GM18858 (cell line): Measurements from ENCODE around the gene WTIP.
"Not testable (repeated sequence)": the region's sequence is repeated elsewhere in the genome, so short reads cannot be mapped to it uniquely, and the experiment has no call there.

Source experiments
- ATAC-seq: cut with Tn5 transposase; IDR thresholded peaks from one replicate; pipeline ENCODE4 v1.9.1; 2021; ENCODE audit not compliant: unreplicated experiment

WTIP gene

GRCh38 chr19:34480971-34481841 is at the start of gene WTIP:
Gene WTIP (plus strand): TSS chr19:34481758. CDS start chr19:34481975, 217 bp downstream.
- no peak for ATAC-seq

- ATAC-seq: no peak
Measured at GRCh38 chr19:34432797-34433196, 48.8 kb upstream of the WTIP start.

GRCh38 chr19:34436716-34437115 is 44.8 kb upstream of the WTIP start:
- no peak for ATAC-seq

GRCh38 chr19:34448191-34448590 is 33.4 kb upstream of the WTIP start:
- no peak for ATAC-seq

- ATAC-seq: no peak
Measured at GRCh38 chr19:34452723-34453122, 28.8 kb upstream of the WTIP start.

GRCh38 chr19:34454091-34454490 is 27.5 kb upstream of the WTIP start:
- ATAC-seq: no peak

- ATAC-seq: no peak
Measured at GRCh38 chr19:34454685-34455084, 26.9 kb upstream of the WTIP start.

GRCh38 chr19:34455783-34456480 is 25.6 kb upstream of the WTIP start:
- not testable (repeated sequence) for ATAC-seq

- no peak for ATAC-seq
Measured at GRCh38 chr19:34457446-34457845, 24.1 kb upstream of the WTIP start.

GRCh38 chr19:34458677-34459076 is 22.9 kb upstream of the WTIP start:
- no peak for ATAC-seq

- ATAC-seq: no peak
Measured at GRCh38 chr19:34459614-34460013, 21.9 kb upstream of the WTIP start.

- no peak for ATAC-seq
Measured at GRCh38 chr19:34461375-34462100, 20.0 kb upstream of the WTIP start.

GRCh38 chr19:34464785-34465184 is 16.8 kb upstream of the WTIP start:
- ATAC-seq: not testable (repeated sequence)

GRCh38 chr19:34468409-34468808 is 13.1 kb upstream of the WTIP start:
- ATAC-seq: no peak

GRCh38 chr19:34469026-34469425 is 12.5 kb upstream of the WTIP start:
- not testable (repeated sequence) for ATAC-seq

- ATAC-seq: no peak
Measured at GRCh38 chr19:34471906-34472700, 9.5 kb upstream of the WTIP start.

- no peak for ATAC-seq
Measured at GRCh38 chr19:34474233-34474989, 7.1 kb upstream of the WTIP start.

GRCh38 chr19:34475026-34475974 is 6.3 kb upstream of the WTIP start:
- ATAC-seq: no peak
